GM18519 (cell line): Measurements from ENCODE around the gene NAPB.
"Not testable (repeated sequence)": the region's sequence is repeated elsewhere in the genome, so short reads cannot be mapped to it uniquely, and the experiment has no call there.

Experiments
- ATAC-seq: cut with Tn5 transposase; IDR thresholded peaks from one replicate; pipeline ENCODE4 v1.9.1; 2021; ENCODE audit warnings: mild to moderate bottlenecking, moderate library complexity; ENCODE audit not compliant: unreplicated experiment, low FRiP score

NAPB gene

DNA sequence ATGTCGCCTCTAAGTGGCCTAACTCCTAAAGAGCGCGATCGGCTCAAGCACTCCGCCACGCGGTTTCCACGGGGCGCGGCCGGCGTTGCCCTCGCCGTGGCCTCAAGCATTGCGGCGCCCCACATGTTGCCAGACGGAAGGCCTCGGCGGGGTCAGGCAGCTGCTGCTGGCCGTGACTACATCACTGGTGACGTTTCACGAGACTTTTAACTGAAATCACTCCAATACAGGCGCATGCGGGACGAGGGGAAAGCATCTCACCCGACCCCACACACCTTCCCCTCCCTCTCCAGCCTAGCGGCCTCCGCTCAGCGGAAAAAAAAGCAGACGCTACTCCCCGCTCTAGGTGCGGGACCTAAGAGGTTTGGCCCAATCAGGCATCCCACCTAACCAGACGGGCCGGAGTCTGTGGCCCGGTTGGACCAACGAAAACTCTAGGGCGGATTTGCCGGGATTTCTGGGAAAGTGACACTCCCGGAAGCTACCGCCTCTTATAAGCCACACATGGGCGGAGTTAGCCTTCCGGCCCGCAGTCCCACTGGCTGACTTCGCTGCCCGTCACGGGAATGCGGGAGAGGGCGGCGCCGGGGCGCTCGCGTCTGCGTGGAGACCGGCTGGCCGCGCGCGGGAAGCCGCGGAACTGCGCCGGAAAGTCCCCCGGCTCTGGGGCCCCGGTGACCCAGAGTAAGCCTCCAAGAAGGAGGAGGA lies 70.9 kb downstream of the NAPB start, which contains the start of gene NXT1:
Gene NXT1 (plus strand): TSS at position 596 of the 708 bp plus-strand sequence. CDS start 3,251 bp downstream, outside the sequence.
- ATAC-seq, result peak; percentile 82

DNA sequence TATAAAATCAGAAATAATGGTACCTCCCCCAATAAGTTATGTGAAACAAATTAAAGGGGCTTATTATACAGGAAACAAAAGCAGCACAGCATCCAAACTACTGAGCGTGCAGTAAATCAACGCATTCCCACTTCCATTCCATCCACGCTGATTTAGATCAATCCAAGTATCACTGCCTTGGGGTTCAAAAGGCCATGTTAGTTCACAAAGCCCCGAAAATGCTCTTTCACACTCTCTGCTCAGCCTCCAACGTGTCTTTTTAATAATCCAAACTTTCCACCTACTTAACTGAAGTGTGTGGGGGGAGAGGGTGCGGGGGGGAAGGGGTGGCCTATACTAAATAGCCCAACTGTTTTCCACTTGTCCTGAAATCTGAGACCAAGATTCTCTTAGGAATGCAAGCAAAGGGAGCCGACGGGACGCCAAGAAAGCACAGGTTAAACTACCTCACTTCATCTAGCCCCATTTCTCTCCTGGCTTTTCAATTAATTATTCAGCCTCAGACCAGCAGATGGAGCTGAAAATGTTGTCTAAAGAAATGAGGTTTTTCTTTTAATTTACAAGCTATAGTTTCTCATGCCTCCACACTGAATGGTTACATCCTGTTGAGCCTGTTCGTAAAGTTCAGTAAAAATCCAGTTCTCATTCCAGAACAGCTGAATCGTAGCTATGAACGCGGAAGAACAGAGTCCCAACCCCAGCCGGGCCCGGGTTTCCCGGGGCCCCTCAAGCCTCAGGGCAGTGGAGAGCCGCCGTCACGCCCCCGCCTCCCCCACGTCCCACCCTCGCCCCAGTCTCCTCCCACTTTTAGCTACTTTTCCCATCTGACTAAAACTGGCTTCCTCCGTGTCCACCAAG lies 71.7 kb downstream of the NAPB start:
- peak; percentile 14 for ATAC-seq

DNA sequence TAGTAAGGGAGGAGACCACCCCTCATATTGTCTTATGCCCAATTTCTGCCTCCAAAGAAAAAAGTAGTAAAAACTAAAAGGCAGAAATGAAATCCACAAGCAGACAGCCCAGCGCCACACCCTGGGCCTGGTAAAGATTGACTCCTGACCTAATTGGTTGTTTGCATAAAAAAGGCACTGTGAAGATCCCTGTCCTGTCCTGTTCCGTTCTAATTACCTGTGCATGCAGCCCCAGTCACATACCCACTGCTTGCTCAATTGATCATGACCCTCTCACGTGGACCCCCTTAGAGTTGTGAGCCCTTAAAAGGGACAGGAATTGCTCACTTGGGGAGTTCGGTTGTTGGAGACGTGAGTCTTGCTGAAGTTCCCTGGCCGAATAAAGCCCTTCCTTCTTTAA lies 72.8 kb downstream of the NAPB start:
- not testable (repeated sequence) for ATAC-seq

DNA sequence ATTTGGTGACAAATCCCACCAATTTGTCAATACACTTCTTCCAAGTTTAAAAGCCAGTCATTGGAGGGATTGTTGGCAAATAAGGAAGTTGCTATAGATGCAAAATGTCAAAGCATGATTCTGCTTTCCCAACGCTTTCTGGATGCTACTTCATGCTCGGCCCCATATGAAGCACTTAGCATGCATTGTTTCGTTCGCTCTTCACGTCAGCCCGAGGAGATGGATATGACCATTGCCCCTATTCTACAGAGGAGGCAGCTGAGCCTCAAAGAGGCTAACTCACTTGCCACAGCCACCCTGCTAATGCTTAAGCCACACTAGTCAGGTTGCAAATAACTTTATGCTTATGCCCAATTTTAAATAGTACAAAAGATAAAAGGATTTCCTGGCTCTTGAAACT lies 73.5 kb downstream of the NAPB start:
- ATAC-seq, result no peak

DNA sequence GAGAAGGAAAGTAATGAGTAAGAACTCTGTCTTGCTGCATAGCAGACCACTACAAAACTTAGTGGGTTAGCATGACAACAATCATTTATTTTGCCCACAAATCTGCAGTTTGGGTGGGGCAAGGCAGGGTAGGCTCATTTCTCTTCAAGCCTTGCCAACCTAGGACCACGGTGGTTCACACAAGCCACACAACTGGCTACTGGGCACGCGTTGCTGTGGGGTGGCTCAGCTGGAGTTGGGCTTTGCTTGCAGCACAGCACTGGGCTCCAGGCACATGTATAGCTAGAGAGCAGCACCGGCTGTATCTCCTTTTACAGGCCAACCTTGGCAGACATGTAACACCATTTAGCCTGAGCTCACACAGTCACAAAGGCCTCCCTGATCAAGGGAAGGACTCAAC lies 75.3 kb downstream of the NAPB start:
- no peak for ATAC-seq

DNA sequence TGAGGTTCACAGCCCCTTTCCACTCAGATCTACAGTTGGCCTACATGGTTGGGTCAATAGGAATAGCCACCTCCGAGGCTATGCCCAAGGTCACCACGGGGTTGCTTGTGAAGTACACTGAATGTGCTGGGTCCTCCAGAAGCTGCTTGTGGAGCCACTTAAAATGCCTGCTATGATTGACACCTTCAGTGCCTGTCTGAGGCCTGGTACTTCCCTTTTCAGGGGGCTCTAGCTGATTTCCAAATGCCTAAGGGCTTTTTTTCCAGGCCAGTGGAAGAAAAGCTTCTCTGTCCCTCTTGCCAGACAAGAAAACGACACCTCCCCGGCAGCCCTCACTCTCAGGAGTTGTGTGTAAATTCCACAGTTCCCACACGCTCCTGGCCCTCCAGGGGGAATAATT lies 77.0 kb downstream of the NAPB start:
- no peak for ATAC-seq

DNA sequence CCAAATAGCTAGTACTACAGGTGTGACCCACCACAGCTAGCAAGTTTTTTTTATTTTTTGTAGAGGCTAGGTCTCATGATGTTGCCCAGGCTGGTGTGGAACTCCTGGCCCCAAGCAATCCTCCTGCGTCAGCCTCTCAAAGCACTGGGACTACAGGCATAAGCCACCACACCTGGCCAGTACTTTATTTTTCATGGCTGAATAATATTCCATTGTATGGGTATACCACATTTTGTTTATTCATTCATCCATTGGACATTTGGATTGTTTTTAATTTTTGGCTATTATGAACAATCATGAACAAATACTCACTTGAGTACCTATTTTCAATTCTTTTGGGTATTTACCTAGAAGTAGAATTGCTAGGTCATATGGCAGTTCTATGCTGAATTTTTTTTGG lies 77.7 kb downstream of the NAPB start:
- no peak for ATAC-seq

DNA sequence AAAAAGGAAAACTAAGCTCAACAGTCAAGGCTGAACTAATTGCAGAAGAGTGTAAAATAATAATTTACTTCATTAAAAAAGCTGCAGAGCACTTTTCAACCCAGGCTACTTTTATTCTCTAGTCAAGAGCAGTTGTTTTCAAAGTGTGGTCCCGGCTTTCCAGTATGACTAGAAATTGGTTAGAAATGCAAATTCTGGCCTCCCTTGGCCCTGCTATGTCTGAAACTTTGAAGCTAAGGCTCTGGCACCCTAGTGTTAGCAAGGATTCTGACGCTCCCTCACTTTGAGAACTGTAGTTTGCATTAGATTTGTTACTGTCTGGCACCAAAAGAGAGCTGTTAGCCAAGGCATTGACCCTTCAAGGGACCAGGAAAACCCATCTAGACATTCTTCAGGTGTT lies 80.2 kb downstream of the NAPB start:
- ATAC-seq, result peak; percentile 71

DNA sequence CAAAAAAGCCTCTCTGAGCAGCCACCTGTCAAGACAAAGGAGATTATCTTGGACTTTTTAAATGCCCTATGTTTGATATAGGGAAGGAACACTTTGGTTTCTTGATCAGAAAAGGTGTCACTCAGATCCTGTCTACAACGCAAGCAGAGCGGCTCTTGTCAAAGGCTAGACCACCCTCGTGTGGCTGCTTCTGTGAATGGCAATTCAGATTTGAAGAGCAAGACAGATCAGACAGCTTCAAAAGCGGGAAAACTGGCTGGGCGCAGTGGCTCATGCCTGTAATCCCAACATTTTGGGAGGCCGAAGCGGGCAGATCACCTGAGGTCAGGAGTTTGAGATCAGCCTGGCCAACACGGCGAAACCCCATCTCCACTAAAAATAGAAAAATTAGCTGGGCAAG lies 80.8 kb downstream of the NAPB start:
- ATAC-seq, result no peak

DNA sequence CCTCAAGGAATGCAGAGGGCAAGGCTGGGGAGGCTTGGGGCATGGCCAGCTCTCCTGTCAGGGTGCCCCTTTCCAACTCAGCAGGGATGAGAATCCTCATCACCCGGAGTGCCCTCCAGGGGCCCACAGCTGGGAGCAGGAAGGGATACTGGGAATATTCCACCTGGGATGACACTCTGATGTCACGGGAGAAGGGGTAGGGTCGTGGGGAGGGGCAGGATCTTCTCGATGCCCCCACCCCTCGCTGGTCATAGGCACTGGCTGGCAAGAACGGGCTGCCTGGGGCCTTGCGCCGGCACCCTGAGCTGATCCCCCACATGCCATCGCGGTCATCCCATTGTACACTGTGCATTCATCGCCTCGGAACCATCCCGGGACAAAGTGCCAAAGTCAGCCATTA lies 81.3 kb downstream of the NAPB start:
- no peak for ATAC-seq

DNA sequence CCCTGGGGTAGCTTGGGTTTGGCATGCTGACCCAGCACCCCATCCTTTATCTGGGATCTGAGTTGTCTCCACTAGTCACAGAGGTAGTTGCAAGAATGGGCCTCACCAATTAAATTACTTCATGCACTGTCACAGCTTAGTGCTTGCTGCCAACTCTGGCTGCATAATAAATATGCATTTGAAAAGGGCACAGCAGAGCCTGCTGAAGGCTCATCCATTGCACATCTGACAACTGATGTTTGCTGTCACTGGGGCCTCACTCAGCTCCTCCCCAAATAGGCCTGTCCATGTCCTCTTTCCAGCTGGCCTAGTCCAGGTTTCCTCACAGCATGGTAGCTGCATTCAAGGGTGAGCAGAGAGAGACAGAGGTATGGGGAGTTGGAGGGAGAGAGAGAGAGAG lies 84.0 kb downstream of the NAPB start:
- no peak for ATAC-seq

DNA sequence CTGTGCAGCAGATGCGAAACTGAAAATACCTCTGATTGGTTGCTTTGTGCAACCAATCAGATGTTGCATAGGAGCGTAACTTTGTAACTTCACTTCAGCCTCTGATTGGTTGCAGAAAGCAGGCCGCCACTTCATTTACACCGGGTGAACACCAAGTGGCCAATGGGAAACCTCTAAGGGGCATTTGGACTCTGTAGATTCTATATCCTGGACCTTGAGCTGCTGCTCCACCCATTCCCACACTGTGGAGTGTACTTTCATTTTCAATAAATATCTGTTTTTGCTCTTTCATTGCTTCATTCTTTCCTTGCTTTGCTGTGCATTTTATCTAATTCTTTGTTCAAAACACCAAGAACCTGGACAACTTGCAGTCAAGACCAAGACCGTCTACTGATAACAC lies 84.8 kb downstream of the NAPB start:
- ATAC-seq, result no peak

DNA sequence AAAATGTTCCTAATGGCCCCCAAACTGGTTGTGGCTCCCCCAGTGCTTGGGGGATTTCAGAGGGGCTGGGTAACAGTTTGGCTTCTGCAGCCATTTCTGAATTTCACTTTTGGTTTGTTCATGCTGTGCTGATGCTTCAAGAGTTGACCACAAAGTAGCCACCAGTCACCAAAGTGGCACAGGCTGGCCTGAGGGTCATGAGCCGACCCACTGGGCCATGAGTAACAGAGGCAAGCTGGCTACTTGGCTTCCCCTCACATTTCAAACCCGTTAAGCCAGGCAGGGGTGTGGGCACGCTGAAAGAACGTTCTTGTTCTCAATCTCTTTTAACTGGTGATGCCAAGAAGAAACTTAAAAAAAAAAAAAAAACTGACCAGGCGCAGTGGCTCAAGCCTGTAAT lies 85.8 kb downstream of the NAPB start:
- ATAC-seq, result no peak

DNA sequence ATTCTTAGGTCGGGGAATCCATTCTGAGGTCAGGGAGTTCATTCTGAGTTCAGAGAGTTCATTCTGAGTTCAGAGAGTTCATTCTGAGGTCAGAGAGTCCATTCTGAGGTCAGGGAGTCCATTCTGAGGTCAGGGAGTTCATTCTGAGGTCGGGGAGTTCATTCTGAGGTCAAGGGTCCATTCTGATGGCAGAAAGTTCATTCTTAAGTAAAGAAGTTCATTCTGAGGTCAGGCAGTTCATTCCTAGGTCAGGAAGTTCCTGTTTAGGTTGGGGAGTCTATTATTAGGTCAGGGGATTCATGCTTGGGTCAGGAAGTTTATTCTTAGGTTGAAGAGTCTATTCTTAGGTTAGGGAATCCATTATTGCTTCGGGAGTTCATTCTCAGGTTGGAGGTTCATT lies 87.2 kb downstream of the NAPB start:
- ATAC-seq, result no peak

DNA sequence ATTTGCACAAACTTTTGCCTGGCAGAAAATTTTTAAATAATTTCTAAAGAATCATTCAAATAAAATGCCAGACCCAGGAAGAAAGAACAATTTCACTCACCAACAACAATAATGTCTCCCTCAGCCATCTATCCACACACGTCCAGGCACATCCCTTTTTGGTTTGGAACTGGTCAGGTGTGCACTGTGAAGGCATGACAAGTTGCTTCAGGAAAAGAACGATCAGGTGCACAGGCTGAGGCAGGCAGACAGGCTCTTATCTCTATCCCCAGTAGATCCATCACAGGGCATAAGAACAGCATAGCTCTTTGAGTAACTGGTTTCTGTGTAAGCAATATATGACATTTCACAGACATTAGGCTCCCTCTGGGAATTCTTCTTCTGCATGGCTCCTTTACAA lies 88.8 kb downstream of the NAPB start:
- no peak for ATAC-seq

DNA sequence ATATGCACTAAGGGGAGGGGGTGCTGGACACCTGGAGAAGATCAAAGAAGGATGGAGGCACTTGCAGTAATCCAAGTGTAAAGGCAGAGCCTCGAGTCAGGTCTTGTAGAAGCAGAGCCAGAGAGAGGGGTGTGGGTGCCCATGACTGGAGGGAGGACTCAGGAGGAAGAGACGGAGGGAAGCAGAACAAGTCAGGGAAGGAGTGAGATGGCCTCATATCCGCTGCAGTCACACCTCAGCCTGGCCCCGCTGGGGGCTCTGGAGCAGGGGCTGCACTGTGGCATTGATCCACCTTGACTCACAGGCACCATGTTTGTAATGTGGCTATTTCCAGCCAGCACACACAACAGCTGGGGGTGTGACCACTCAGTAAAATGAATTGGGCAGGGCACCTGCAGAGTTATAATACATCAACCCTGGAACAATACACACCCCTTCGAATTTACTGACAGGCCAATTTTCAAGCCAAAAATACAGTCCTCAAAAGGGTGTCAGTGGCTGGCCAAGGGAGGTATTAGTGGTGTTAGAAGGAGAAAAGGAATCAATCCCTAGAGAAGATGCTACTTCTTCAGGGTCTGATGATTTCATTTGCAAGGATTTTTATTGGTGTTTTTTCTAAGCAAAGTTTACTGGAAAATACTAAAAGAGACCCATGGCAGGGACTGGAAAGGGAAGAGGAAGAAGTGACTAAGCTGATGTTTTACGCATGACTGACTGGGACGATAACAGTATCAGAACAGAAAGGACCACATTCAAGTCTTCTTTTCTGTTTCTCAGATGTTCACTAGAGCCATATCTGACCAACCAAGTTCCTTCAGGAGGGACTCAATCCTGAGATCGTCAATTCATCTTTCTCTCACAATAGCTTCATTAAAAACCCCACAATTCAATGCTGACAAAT lies 89.6 kb downstream of the NAPB start:
- no peak for ATAC-seq

DNA sequence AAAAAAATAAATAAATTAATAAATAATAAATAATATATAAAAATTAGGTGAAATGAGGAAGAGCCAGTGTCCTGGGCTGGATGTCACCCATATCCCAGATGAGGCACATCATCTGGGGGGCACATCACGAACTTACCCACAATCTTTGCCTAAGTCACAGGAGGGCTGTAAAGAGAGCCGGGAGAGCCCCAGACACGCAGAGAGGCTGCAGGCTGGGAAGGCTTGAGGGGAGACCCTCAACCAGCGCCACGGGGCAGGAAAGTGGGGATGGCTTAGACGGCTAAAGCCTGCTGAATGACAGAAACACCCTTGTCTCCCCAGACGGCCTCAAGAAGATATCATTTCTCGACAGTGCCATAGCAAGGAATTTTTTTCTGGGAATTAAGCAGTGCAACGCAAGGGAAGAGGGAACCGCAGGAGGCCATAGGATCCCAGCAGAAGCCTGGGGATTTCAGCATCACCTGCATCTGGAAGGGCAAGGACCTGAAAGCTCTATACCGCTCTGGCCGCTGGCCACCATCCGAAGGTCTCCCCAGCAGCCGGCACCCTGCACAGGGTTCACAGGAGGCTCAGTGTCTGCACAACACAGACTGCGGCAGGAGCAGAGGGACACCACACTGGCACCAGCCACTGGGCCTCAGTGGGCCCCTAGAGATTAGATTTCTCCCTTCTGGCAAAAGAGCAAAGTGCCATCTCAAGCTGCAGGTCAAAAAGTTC lies 93.5 kb downstream of the NAPB start:
- ATAC-seq, result no peak

DNA sequence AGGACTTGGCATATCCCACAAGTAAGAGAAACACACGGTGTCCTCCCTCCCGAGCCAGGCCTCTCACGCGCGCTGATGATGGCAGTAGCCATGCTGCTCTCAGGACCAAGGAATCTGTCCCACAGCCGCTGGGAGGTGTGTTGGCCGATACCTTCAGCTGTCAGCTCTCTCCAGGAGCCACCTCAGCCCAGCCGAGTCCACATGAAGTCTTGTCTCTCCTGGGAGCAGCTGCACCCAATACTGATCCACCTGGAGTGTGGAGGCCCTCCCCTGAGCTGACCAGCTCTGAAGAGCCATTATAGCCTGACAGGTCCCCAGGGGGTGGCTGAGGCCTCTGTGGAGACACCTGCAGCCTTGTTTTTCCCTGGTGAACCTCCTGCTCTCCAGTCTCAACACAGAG lies 94.5 kb downstream of the NAPB start:
- ATAC-seq, result no peak

DNA sequence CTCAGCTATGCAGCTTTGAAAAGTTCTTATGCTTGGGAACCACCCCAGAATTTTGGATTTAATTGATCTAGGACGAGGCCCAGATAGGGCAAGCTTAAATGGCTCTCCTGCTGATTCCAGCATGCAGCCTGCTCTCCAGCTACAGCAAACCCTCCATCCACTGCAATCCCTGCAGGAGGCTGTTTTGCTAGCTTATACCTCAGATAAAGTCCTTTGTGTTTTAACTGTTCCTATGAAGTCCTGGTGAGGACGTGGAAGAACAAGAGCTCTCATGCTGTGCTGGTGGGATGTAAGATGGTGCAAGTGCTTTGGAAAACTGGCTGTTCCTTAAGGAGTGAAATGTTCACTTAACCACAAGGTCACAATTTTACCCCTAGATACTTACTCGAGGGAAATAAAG lies 96.2 kb downstream of the NAPB start:
- no peak for ATAC-seq
